GM12891 (cell line): ENCODE measurements around the gene CCDC159.

Experiments
- PAX5 ChIP-seq: IDR thresholded peaks from 2 replicates; pipeline ENCODE4 v1.6.1; 2011; ENCODE audit warnings: low read length, moderate library complexity, mild to moderate bottlenecking; ENCODE audit not compliant: insufficient read depth, severe bottlenecking
- POLR2A ChIP-seq: IDR thresholded peaks from 2 replicates; pipeline ENCODE4 v1.6.1; 2011; ENCODE audit warnings: low read depth, low read length, control low read depth
- POLR2AphosphoS5 ChIP-seq: IDR thresholded peaks from 2 replicates; pipeline ENCODE4 v1.6.1; 2011; ENCODE audit warnings: low read depth, low read length, control low read depth
- POU2F2 ChIP-seq: IDR thresholded peaks from 2 replicates; pipeline ENCODE4 v1.6.1; 2011; ENCODE audit warnings: low read depth, mild to moderate bottlenecking, control low read depth, low read length, moderate library complexity
- SPI1 ChIP-seq: IDR thresholded peaks from 2 replicates; pipeline ENCODE4 v1.6.1; 2011; ENCODE audit warnings: low read depth, low read length, control low read depth

- TF ChIP-seq POLR2A, result no peak
- no peak for TF ChIP-seq POLR2AphosphoS5
- TF ChIP-seq PAX5, result no peak
- no peak for TF ChIP-seq POU2F2
- TF ChIP-seq SPI1, result no peak
Observed at GRCh38 chr19:11304936-11305335, 41.4 kb upstream of the CCDC159 start.
